SKM-1 (cell line): ENCODE results near the gene GUCA2A.
A peak's percentile ranks its signal among the peaks of the same experiment; 100 is the strongest.

ENCODE experiments used
- DNase-seq: peaks from one replicate; lab custom pipeline; 2025; ENCODE audit not compliant: unreplicated experiment; lab: John Stamatoyannopoulos, UW

GUCA2A gene

DNA sequence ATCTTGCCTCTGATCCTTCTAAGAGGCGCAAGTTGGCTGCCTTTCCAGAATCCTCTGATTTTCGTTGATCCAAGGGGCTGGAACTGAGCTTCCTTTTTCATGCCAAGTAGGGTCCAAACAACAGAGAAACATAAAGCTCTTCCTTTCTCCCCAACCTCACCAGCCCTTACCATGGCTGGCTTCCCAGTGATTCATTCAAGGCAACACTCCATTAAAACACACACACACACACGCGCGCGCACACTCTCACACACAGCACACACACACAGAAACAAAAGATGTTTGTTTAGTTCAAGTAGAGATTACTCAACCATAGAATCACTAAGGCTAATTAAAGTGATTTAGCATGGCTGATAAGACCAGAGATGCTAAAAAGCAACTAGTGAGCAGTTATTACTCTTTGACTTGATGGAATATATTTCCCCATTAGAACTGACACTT, 13.0 kb upstream of the GUCA2A start:
- no peak for DNase-seq

- DNase-seq = no peak
Observed at GRCh38 chr1:42176902-42177519, 12.5 kb upstream of the GUCA2A start.

DNA sequence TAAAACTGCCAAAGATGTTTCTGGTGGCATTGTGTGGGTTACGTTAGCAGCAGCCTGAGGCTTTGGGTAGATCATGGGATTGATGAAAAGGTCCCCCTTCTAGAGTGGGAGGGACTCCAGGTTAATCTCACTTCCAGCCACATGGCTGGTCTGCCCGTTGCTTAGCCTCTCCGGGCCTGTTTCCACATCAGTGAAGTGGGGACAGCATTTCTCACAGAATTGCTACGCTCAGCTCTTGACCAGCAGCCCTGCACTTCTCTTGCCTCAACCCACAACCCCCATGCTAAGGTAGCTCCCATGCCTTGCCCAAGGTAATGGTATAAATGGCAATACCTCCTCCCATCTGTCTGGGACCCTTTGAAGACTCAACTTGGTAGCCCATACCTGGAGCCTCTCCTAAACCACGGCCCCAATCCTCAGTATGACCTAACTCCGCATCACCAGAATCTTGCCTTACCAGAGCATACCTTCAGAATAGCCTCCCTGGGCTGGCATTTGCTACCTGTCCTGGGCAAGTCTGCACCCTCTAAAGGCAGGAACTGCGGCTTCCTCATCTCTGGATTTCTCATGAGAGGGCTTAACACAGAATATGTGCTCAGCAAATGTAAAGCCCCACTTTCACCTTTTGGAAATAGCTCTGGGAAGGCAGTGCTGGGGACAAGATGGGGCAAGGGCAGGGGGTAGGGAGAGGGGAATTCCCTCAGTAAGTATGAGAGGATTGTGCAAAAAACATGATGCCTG, 10.9 kb upstream of the GUCA2A start:
- no peak for DNase-seq

DNA sequence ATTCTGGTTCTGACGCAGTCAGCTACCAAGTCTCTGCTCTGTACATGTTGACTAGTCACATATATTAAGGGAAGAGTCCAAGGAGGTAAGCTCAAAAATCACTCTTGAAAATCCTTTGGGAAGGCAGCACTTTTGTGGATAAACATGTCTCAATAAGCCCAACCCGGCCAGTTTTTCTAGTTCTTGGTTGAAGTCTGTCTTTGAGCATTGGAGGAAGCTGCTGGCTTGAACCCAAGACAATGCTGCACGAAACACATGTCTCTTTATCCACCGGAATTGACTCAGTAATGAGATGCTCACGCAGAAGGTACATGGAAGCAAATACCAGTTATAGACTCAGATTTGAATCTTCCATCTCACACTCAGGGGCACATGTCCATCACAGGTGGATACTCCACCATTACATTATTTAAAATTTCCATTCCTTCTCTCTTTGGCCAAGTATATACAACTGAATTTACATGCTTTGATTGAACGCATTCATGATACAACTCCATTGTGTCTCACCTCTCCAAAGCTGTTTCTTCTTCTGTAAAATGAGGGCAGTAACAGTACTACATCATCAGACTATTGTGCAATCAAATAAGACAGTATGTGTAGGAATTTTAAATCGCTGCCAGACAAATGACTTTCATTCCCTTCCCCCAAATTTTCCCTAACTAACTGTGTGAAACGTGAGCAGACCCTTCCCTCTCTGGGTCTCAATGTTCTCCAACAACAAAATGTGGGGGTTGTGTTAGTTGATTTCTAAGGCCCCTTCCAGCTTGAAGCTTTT, 9.6 kb upstream of the GUCA2A start:
- no peak for DNase-seq

- peak; percentile 18 for DNase-seq
Observed at GRCh38 chr1:42173155-42173933, 8.8 kb upstream of the GUCA2A start.

GRCh38 chr1:42172381-42173133, 8.0 kb upstream of the GUCA2A start:
- no peak for DNase-seq

DNA sequence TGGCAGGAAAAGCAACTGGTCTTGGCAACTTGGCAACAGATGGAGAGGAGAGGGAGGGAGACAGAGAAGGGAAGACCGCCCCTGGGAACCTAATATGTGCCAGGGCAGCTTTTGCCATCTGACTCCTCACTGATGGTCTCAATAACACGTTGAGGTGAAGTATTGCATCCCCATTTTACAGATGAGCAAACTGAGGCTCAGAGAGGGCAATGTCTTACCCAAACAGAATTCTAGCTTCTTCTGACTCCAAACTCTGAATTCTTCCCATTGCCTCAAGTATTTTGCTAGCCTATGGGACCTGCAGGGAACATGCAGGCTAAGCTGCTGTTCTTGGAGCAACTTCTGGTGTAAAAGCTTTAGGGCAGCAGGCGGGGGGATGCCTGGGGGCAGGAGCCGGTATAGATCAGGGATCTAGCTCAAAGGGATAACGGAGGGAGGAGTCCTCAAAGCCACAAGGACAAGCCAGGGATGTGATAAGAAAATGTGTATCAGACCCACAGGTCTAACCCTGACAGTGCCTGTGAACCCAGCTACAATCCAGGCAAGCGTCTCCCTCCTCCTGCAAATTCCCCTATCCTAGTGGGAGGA, 7.2 kb upstream of the GUCA2A start:
- DNase-seq = no peak

GRCh38 chr1:42170779-42171621, 6.5 kb upstream of the GUCA2A start:
- no peak for DNase-seq

- DNase-seq = no peak
Observed at GRCh38 chr1:42168763-42169162, 4.2 kb upstream of the GUCA2A start.

GRCh38 chr1:42168391-42168670, 3.8 kb upstream of the GUCA2A start:
- DNase-seq = peak; percentile 24

- DNase-seq = no peak
Observed at GRCh38 chr1:42167611-42168390, 3.3 kb upstream of the GUCA2A start.

DNA sequence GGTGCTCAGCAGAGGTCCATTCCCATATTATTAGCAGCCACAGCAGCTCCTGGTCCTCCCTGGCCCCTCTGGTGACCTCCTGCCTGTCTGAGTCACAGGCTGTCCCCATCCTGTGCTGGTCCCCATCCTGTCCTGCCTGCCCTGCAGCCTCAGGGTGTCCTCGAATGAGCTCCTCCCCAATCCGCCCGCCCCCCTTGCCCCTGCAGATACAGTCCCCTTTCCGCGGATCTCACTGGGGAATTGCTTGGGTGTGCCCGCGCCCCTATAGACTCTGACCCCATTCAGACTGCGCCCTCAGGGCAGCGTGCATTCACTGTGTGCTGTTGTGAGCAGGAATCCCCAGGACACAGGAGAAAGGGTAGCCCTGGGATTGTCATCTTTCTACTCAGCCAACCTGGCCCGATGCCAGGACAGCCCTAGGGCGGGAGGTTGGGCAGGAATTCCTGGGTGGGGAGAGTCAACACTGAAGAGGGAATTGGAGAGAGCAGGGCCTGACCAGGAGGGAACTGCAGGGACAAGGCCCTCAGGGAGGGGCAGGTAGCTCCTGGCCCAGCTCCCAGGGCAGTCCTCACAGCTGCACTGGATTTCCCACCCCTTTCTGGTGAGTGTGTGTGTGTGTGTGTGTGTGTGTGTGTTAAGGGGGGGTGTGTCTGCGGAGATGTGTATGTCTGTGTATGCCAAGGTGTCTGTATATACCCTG, 1.1 kb upstream of the GUCA2A start:
- DNase-seq = no peak

DNA sequence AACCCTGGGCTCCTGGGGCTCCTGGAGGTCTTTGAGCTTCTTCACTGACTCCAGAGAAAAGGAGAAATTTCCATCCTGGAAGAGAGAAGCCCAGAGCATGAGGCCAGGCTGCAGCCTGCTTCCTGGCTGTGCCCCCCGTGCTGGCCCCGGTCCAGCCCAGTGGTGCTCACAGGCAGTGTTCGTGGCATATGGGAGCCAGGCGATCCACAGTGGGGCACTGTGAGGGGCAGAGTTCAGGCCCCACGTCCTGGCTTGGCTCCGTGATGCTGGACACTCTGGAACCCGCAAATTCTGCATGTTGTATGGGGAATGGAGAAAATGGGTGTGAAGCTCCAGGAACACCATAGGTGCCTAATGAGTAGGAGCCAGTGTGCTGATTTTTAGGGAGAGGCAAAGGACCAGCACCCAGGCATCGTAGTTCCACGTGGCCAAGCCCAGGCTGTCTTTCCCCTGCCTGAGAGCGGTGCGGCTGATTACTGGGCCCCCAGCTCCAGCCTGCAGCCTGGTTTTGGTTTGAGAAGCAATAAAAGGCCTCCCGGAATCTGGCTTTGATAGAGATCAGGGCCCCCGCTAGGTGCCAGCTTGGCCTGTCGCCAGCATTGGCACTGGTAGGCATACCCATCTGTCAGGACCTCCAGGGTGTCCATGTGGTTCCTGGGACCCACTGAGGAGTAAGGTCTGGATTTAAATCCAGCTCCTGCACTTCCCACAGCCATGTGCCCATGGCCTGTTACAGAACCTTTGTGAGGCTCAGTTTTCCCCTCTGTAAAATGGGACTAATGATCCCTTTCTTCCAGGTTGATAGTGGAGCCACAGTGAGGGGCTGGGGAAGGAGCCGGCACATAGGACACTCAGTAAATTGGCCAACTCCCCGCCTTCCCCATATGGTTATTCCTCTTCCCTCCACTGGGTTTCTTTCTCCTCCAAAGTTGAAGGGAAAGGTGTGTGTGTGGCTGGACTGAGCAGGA, 725 bp downstream of the GUCA2A start:
- DNase-seq = no peak

- no peak for DNase-seq
Observed at GRCh38 chr1:42163114-42163513, 1.4 kb downstream of the GUCA2A start.

DNA sequence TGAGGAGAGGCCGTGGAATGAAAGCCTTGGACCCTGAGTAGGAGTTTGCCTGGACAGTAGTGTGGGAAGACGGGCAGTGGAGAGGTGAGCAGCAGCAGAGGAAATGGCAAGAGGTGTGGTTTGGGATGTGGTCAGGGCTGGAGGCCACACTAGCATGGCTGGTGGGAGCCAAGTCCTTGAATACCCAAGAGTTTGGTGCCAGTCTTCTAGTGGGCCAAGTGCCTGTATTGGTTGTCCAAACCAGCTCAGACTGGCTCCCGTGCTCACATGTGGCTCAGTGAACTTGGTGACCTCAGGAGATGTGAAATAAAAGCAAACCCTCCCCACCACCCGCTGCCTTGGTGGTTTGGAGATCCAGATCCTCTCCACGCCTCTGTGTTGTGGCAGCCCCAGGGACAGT, 2.4 kb downstream of the GUCA2A start:
- DNase-seq = peak; percentile 52

DNA sequence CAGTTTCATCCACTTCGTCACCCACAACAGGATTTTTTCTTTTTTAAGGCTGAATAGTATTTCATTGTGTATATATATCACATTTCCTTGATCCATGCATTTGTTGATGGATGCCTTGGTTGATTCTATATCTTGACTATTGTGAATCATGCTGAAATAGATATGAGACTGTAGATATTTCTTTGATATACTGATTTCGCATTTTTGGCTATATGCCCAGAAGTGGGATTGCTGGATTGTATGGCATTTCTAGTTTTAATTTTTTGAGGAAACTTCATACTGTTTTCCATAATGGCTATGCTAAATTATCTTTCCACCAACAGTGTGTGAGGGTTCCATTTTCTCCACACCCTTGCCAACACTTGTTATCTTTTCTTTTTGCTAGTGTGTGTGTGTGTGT, 6.4 kb downstream of the GUCA2A start:
- DNase-seq = no peak

DNA sequence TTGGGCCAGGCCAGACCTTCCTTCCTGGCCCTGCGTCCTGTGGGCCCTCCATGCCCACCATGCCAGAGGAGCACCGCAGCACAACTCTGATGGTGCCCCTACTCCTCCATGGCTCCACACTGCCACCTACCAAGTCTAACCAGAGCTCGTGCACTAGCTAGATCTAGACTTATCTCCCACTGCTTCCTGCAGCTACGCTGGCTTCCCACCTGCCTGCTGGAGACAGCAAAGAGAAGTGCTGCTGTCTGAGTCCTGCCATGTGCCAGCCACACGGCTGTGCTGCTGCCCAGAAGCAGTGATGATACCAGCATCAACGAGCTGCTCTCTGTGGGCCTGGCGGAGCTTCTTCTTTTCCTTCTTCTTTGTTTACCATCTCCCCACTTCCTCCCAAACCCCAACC, 6.9 kb downstream of the GUCA2A start:
- no peak for DNase-seq
